ENCODE data around the gene MYB. TPM values are rescaled to one million over a fixed set of nuclear protein-coding genes. Genes with fewer than 3 reads are reported as not detected.

The MYB gene
- total RNA-seq, 2 donors from 2014 or later, result 4.3 to 7.2 TPM

GRCh38 chr6:135221042-135221441 is 39.9 kb downstream of the MYB start:
- H3K9me3 ChIP-seq, result no peaks in the 10 kb centered on the region
- H3K4me1 ChIP-seq (replicated peaks), result no peaks in the 10 kb centered on the region
- H3K36me3 ChIP-seq, result no peaks in the 10 kb centered on the region
- intact Hi-C loops (cut with DNase I), result no loop called here
- H3K27ac ChIP-seq, result no peak overlapping the region
- TF ChIP-seq POLR2A (IDR thresholded peaks at IDR 0.05) (no peak), POLR2AphosphoS5 (IDR thresholded peaks at IDR 0.05) (no peak), CTCF (IDR thresholded peaks at IDR 0.05) (no peak)
- 97% methylated on average over 3 of the region's 3 CpGs for WGBS
- H3K4me3 ChIP-seq, result no peak overlapping the region
- H3K27me3 ChIP-seq (replicated peaks; ENCODE audit: insufficient read depth), result no peaks in the 10 kb centered on the region
- DNase-seq (ENCODE audit: low spot score), result no peak

GRCh38 chr6:135221505-135221904 is 40.4 kb downstream of the MYB start:
- H3K4me3 ChIP-seq, result no peak overlapping the region
- H3K36me3 ChIP-seq, result no peaks in the 10 kb centered on the region
- no peak overlapping the region for H3K27ac ChIP-seq
- WGBS, result 89% methylated on average over 1 of the region's 1 CpG
- no peak for TF ChIP-seq POLR2AphosphoS5 (IDR thresholded peaks at IDR 0.05)
- no peak for TF ChIP-seq POLR2A (IDR thresholded peaks at IDR 0.05)
- TF ChIP-seq CTCF (IDR thresholded peaks at IDR 0.05), result no peak
- H3K4me1 ChIP-seq (replicated peaks), result no peaks in the 10 kb centered on the region
- intact Hi-C loops (cut with DNase I), result no loop called here
- H3K9me3 ChIP-seq, result no peaks in the 10 kb centered on the region
- no peak for DNase-seq (ENCODE audit: low spot score)
- H3K27me3 ChIP-seq (replicated peaks; ENCODE audit: insufficient read depth), result no peaks in the 10 kb centered on the region

GRCh38 chr6:135222623-135223022 is 41.5 kb downstream of the MYB start:
- no peak overlapping the region for H3K4me3 ChIP-seq
- no peaks in the 10 kb centered on the region for H3K27me3 ChIP-seq (replicated peaks; ENCODE audit: insufficient read depth)
- 91% methylated on average over 5 of the region's 5 CpGs for WGBS
- intact Hi-C loops (cut with DNase I), result no loop called here
- TF ChIP-seq POLR2AphosphoS5 (IDR thresholded peaks at IDR 0.05), result no peak
- no peak for TF ChIP-seq POLR2A (IDR thresholded peaks at IDR 0.05)
- TF ChIP-seq CTCF (IDR thresholded peaks at IDR 0.05), result no peak
- H3K4me1 ChIP-seq (replicated peaks), result no peaks in the 10 kb centered on the region
- H3K9me3 ChIP-seq, result no peaks in the 10 kb centered on the region
- H3K27ac ChIP-seq, result no peak overlapping the region
- H3K36me3 ChIP-seq, result no peaks in the 10 kb centered on the region
- no peak for DNase-seq (ENCODE audit: low spot score)

GRCh38 chr6:135224037-135224647 is 43.0 kb downstream of the MYB start:
- no peaks in the 10 kb centered on the region for H3K36me3 ChIP-seq
- intact Hi-C loops (cut with DNase I), result no loop called here
- no peak overlapping the region for H3K4me3 ChIP-seq
- H3K9me3 ChIP-seq, result no peaks in the 10 kb centered on the region
- no peak for TF ChIP-seq CTCF (IDR thresholded peaks at IDR 0.05)
- no peak for TF ChIP-seq POLR2A (IDR thresholded peaks at IDR 0.05)
- no peak for TF ChIP-seq POLR2AphosphoS5 (IDR thresholded peaks at IDR 0.05)
- 63% methylated on average over 6 of the region's 6 CpGs for WGBS
- no peaks in the 10 kb centered on the region for H3K27me3 ChIP-seq (replicated peaks; ENCODE audit: insufficient read depth)
- no peak overlapping the region for H3K27ac ChIP-seq
- H3K4me1 ChIP-seq (replicated peaks), result no peaks in the 10 kb centered on the region
- no peak for DNase-seq (ENCODE audit: low spot score)

- intact Hi-C loops (cut with DNase I), result no loop called here
- Histone ChIP-seq H3K4me1 (replicated peaks) (no peaks in the 10 kb centered on the region), H3K27me3 (replicated peaks; ENCODE audit: insufficient read depth) (no peaks in the 10 kb centered on the region), H3K4me3 (no peak overlapping the region), H3K27ac (no peak overlapping the region), H3K36me3 (no peaks in the 10 kb centered on the region), H3K9me3 (no peaks in the 10 kb centered on the region)
- DNase-seq (ENCODE audit: low spot score), result no peak
- 76% methylated on average over 5 of the region's 5 CpGs for WGBS
- TF ChIP-seq POLR2AphosphoS5 (IDR thresholded peaks at IDR 0.05) (no peak), CTCF (IDR thresholded peaks at IDR 0.05) (no peak), POLR2A (IDR thresholded peaks at IDR 0.05) (no peak)
These were observed 44.8 kb downstream of the MYB start for GRCh38 chr6:135225911-135226310.

All from prostate gland (tissue), 2 donors.